Fibroblast of lung (primary cell): ENCODE data around the gene CMSS1.

Source experiments
- CTCF ChIP-seq, 2 donors: IDR thresholded peaks in 1 of 2; conservative IDR thresholded peaks in 1 of 2; 1 replicate in 1 of 2; 2 replicates in 1 of 2; pipeline ENCODE4 v1.5.1; 2011 to 2012; ENCODE audit warnings: low read length in 2 of 2, control low read depth in 1 of 2, inconsistent platforms in 1 of 2, low read depth in 1 of 2, mild to moderate bottlenecking in 1 of 2
- EZH2 ChIP-seq: IDR thresholded peaks from 2 replicates; pipeline ENCODE4 v1.5.1; 2012; ENCODE audit warnings: low read length, control low read depth, mild to moderate bottlenecking; ENCODE audit errors: missing control alignments

GRCh38 chr3:100088735-100089368 lies 271.2 kb downstream of the CMSS1 start:
- TF ChIP-seq EZH2 (no peak), CTCF (conservative IDR thresholded peaks at IDR 0.05 in 1 of 2, IDR thresholded peaks at IDR 0.05 in 1 of 2; ENCODE audit: low read depth in 1 of 2, low read length in 2 of 2) (no peak)
